ENCODE results near the gene RPRM. TPM values are rescaled to one million over a fixed set of nuclear protein-coding genes. Genes with fewer than 3 reads are reported as not detected.

Gene RPRM
- total and polyA plus RNA-seq, 2 of the 13 experiments (the other 11 are each of a cell fraction or from before 2014, with no cell fraction given) = not detected

- TF ChIP-seq ARID4A (CRISPR knock-in tag; IDR thresholded peaks at IDR 0.05; ENCODE audit: borderline replicate concordance) = no peak; the same call in 1 of the 2 replicates
- TF ChIP-seq ARNTL (CRISPR knock-in tag; IDR thresholded peaks at IDR 0.05) = no peak; the same call in 1 of the 2 replicates
- TF ChIP-seq AGO1 (IDR thresholded peaks at IDR 0.05; ENCODE audit: low read depth, low read length, poor library complexity, severe bottlenecking) = no peak
- TF ChIP-seq JUN (CRISPR knock-in tag; IDR thresholded peaks at IDR 0.05) = no peak
- no peak for TF ChIP-seq ZNF251 (CRISPR knock-in tag; IDR thresholded peaks at IDR 0.05)
- no peak; the same call in 1 of the 2 replicates for TF ChIP-seq ZNF616 (CRISPR knock-in tag; IDR thresholded peaks at IDR 0.05; ENCODE audit: low read depth)
- TF ChIP-seq KLF12 (CRISPR knock-in tag; IDR thresholded peaks at IDR 0.05; ENCODE audit: borderline replicate concordance) = no peak
- TF ChIP-seq TAF1 (CRISPR knock-in tag; IDR thresholded peaks at IDR 0.05) = no peak
- no peak for TF ChIP-seq RARG (CRISPR knock-in tag; IDR thresholded peaks at IDR 0.05; ENCODE audit: low read depth)
- TF ChIP-seq KDM5A (IDR thresholded peaks at IDR 0.05; ENCODE audit: borderline replicate concordance, low read length) = no peak
- TF ChIP-seq ATAD3A (CRISPR knock-in tag; IDR thresholded peaks at IDR 0.05) = no peak
- no peak for TF ChIP-seq ZFP36L2 (CRISPR knock-in tag; IDR thresholded peaks at IDR 0.05)
- TF ChIP-seq PRMT3 (CRISPR knock-in tag; IDR thresholded peaks at IDR 0.05; ENCODE audit: borderline replicate concordance, low read depth) = 0 out of 2 replicates have a peak, but pooled peaks have one; percentile 61
- TF ChIP-seq GFI1 (CRISPR knock-in tag; IDR thresholded peaks at IDR 0.05; ENCODE audit: borderline replicate concordance) = no peak
- no peak for TF ChIP-seq POLR2AphosphoS2 (IDR thresholded peaks at IDR 0.05; ENCODE audit: low read depth, low read length)
- TF ChIP-seq MXI1 (IDR thresholded peaks at IDR 0.05; ENCODE audit: borderline replicate concordance, low read depth, low read length) = no peak
- no peak for TF ChIP-seq SRF (IDR thresholded peaks at IDR 0.05; ENCODE audit: low read depth, low read length)
- peak; percentile 17 for TF ChIP-seq TBL1XR1 (IDR thresholded peaks at IDR 0.05; ENCODE audit: borderline replicate concordance, low read length, partially characterized antibody)
- TF ChIP-seq AHDC1 (CRISPR knock-in tag; IDR thresholded peaks at IDR 0.05; ENCODE audit: borderline replicate concordance) = no peak
These were observed at the start of gene RPRM (continued) for GRCh38 chr2:153478289-153479261.

Data from HepG2 (cell line).